Measurements from ENCODE around the gene PYCARD. TPM values are rescaled to one million over a fixed set of nuclear protein-coding genes. Genes with fewer than 3 reads are reported as not detected.
A peak's percentile ranks its signal among the peaks of the same experiment; 100 is the strongest.

PYCARD gene
- total and polyA plus RNA-seq, 2 experiments from 2014 or later, result 53.1 to 54.0 TPM

DNA sequence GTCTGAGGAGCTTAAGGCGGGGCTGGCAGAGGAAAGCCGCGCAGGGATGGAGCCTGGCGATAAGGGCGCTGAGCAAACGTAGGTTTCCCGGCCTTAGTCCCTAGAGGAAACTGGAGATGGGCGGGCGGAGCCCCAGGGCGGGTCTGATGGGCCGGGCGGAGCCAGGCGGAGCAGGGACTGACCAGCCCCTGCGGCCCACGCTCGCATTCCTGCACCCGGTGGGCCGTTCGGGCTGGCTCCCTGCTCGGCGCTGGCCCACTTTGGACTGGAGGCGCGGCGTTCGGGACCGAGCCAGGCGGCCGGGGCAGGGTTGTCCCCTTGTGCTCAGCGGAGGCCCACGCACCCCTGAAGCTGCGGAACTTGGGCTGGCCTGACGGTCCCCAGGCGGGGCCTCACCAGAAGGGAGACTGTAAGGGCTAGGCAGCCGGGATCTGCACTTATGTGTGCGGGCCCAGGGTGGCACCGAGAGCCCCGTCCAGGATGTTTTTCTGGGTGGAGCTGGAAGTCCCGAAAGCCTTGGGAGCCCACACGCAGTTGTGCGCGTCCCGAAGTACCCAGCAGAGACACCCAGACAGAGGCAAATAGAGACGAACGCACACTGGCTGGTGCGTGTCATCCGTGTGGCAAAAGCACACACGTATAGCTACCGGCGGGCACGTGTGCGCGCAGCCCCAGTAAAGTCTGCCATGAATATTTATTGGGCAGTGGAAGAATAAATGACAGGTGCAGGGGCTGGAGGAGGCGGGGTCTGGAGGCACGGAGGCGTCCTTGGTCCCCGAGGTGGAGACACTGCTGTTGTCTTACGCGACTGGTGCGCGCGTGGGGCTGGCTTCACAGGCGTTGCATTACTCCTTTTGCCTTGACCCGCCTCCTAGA, 13.0 kb upstream of the PYCARD start:
- TF ChIP-seq EZH2phosphoT487 (IDR thresholded peaks at IDR 0.05; ENCODE audit: unreplicated experiment) (no peak), POLR2AphosphoS5 (IDR thresholded peaks at IDR 0.05; ENCODE audit: low read depth) (peak; percentile 31; the same call in 1 of the 2 replicates), ETS1 (IDR thresholded peaks at IDR 0.05) (no peak), STAT1 (IDR thresholded peaks at IDR 0.05; ENCODE audit: unreplicated experiment) (no peak), NANOG (IDR thresholded peaks at IDR 0.05; ENCODE audit: borderline replicate concordance) (no peak), EZH2 (IDR thresholded peaks at IDR 0.05; ENCODE audit: low read depth, unreplicated experiment) (peak; percentile 35)
- TF ChIP-seq, protein P1, sequence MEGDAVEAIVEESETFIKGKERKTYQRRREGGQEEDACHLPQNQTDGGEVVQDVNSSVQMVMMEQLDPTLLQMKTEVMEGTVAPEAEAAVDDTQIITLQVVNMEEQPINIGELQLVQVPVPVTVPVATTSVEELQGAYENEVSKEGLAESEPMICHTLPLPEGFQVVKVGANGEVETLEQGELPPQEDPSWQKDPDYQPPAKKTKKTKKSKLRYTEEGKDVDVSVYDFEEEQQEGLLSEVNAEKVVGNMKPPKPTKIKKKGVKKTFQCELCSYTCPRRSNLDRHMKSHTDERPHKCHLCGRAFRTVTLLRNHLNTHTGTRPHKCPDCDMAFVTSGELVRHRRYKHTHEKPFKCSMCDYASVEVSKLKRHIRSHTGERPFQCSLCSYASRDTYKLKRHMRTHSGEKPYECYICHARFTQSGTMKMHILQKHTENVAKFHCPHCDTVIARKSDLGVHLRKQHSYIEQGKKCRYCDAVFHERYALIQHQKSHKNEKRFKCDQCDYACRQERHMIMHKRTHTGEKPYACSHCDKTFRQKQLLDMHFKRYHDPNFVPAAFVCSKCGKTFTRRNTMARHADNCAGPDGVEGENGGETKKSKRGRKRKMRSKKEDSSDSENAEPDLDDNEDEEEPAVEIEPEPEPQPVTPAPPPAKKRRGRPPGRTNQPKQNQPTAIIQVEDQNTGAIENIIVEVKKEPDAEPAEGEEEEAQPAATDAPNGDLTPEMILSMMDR (conservative IDR thresholded peaks at IDR 0.05; ENCODE audit: low read depth in 2 of 2), result no peak
- TF ChIP-seq, protein P2, sequence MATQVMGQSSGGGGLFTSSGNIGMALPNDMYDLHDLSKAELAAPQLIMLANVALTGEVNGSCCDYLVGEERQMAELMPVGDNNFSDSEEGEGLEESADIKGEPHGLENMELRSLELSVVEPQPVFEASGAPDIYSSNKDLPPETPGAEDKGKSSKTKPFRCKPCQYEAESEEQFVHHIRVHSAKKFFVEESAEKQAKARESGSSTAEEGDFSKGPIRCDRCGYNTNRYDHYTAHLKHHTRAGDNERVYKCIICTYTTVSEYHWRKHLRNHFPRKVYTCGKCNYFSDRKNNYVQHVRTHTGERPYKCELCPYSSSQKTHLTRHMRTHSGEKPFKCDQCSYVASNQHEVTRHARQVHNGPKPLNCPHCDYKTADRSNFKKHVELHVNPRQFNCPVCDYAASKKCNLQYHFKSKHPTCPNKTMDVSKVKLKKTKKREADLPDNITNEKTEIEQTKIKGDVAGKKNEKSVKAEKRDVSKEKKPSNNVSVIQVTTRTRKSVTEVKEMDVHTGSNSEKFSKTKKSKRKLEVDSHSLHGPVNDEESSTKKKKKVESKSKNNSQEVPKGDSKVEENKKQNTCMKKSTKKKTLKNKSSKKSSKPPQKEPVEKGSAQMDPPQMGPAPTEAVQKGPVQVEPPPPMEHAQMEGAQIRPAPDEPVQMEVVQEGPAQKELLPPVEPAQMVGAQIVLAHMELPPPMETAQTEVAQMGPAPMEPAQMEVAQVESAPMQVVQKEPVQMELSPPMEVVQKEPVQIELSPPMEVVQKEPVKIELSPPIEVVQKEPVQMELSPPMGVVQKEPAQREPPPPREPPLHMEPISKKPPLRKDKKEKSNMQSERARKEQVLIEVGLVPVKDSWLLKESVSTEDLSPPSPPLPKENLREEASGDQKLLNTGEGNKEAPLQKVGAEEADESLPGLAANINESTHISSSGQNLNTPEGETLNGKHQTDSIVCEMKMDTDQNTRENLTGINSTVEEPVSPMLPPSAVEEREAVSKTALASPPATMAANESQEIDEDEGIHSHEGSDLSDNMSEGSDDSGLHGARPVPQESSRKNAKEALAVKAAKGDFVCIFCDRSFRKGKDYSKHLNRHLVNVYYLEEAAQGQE (IDR thresholded peaks at IDR 0.05; ENCODE audit: unreplicated experiment), result no peak
- TF ChIP-seq, protein P3, sequence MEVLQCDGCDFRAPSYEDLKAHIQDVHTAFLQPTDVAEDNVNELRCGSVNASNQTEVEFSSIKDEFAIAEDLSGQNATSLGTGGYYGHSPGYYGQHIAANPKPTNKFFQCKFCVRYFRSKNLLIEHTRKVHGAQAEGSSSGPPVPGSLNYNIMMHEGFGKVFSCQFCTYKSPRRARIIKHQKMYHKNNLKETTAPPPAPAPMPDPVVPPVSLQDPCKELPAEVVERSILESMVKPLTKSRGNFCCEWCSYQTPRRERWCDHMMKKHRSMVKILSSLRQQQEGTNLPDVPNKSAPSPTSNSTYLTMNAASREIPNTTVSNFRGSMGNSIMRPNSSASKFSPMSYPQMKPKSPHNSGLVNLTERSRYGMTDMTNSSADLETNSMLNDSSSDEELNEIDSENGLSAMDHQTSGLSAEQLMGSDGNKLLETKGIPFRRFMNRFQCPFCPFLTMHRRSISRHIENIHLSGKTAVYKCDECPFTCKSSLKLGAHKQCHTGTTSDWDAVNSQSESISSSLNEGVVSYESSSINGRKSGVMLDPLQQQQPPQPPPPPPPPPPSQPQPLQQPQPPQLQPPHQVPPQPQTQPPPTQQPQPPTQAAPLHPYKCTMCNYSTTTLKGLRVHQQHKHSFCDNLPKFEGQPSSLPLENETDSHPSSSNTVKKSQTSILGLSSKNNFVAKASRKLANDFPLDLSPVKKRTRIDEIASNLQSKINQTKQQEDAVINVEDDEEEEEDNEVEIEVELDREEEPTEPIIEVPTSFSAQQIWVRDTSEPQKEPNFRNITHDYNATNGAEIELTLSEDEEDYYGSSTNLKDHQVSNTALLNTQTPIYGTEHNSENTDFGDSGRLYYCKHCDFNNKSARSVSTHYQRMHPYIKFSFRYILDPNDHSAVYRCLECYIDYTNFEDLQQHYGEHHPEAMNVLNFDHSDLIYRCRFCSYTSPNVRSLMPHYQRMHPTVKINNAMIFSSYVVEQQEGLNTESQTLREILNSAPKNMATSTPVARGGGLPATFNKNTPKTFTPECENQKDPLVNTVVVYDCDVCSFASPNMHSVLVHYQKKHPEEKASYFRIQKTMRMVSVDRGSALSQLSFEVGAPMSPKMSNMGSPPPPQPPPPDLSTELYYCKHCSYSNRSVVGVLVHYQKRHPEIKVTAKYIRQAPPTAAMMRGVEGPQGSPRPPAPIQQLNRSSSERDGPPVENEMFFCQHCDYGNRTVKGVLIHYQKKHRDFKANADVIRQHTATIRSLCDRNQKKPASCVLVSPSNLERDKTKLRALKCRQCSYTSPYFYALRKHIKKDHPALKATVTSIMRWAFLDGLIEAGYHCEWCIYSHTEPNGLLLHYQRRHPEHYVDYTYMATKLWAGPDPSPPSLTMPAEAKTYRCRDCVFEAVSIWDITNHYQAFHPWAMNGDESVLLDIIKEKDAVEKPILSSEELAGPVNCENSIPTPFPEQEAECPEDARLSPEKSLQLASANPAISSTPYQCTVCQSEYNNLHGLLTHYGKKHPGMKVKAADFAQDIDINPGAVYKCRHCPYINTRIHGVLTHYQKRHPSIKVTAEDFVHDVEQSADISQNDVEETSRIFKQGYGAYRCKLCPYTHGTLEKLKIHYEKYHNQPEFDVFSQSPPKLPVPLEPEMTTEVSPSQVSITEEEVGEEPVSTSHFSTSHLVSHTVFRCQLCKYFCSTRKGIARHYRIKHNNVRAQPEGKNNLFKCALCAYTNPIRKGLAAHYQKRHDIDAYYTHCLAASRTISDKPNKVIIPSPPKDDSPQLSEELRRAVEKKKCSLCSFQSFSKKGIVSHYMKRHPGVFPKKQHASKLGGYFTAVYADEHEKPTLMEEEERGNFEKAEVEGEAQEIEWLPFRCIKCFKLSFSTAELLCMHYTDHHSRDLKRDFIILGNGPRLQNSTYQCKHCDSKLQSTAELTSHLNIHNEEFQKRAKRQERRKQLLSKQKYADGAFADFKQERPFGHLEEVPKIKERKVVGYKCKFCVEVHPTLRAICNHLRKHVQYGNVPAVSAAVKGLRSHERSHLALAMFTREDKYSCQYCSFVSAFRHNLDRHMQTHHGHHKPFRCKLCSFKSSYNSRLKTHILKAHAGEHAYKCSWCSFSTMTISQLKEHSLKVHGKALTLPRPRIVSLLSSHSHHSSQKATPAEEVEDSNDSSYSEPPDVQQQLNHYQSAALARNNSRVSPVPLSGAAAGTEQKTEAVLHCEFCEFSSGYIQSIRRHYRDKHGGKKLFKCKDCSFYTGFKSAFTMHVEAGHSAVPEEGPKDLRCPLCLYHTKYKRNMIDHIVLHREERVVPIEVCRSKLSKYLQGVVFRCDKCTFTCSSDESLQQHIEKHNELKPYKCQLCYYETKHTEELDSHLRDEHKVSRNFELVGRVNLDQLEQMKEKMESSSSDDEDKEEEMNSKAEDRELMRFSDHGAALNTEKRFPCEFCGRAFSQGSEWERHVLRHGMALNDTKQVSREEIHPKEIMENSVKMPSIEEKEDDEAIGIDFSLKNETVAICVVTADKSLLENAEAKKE (CRISPR knock-in tag; IDR thresholded peaks at IDR 0.05), result no peak
- Histone ChIP-seq H3K4me2 (peak overlapping the region; percentile 93), H3K36me3 (ENCODE audit: insufficient read depth) (no peaks in the 10 kb centered on the region), H3K4me3 (peak overlapping the region; percentile 77), H2AFZ (peak overlapping the region; percentile 96), H3F3A (replicated peaks; ENCODE audit: low read depth) (no peaks in the 10 kb centered on the region), H4K20me1 (replicated peaks; ENCODE audit: insufficient read depth) (no peaks in the 10 kb centered on the region), H3K27me3 (ENCODE audit: insufficient read depth) (peaks cover 45% of the 10 kb centered on the region), H3K79me2 (replicated peaks; ENCODE audit: insufficient read depth) (no peaks in the 10 kb centered on the region), H3K4me1 (ENCODE audit: insufficient read depth) (peaks cover 15% of the 10 kb centered on the region), H3K9me2 (ENCODE audit: insufficient read depth) (no peaks in the 10 kb centered on the region), H3K27ac (ENCODE audit: low read depth) (no peak overlapping the region)
- Mint-ChIP-seq H3K9me3 (no peaks in the 10 kb centered on the region; the same call in 2 of the 3 replicates), H3K27ac (no peak overlapping the region; the same call in 1 of the 2 replicates), H3K4me3 (peak overlapping the region; percentile 75), H3K4me1 (peaks cover 29% of the 10 kb centered on the region), H3K36me3 (ENCODE audit: low read depth) (no peaks in the 10 kb centered on the region; the same call in 2 of the 3 replicates), H3K27me3 (ENCODE audit: insufficient read depth, low read depth, poor library complexity) (peaks cover 42% of the 10 kb centered on the region)
- ATAC-seq (peak; percentile 85), DNase-seq (ENCODE audit: low spot score) (peak; percentile 95)

Measured in GM23338 (cell line).